GM12878 (cell line): ENCODE results near the gene DCDC1. TPM values are rescaled to one million over a fixed set of nuclear protein-coding genes. Genes with fewer than 3 reads are reported as not detected.

Source experiments
- ATAC-seq: fragments of 200-7000 bp; cut with Tn5 transposase; 3 replicates; pipeline ENCODE4 v1.9.1; 2020; ENCODE audit warnings: mild to moderate bottlenecking, moderate library complexity
- BruUV-seq: library from RNA; stranded (reverse); fragments of 400-500 nt; replicated peaks from 2 replicates; lab custom pipeline; 2021; lab: Mats Ljungman, UMichigan
- CTCF ChIA-PET: fragments of 300-600 bp; sonication (Branson Sonifier 250); formaldehyde crosslinking; extraction: SDS; loops from one replicate; lab custom pipeline; 2021; ENCODE audit warnings: inconsistent platforms; lab: Yijun Ruan, JAX
- POLR2A ChIA-PET: fragments of 350-600 bp; formaldehyde crosslinking; extraction: SDS; loops from one replicate; lab custom pipeline; 2021; ENCODE audit warnings: inconsistent platforms; lab: Charles Lee
- RAD21 ChIA-PET: fragments of 300-600 bp; sonication (Branson Sonifier 250); formaldehyde crosslinking; loops from one replicate; lab custom pipeline; 2023; ENCODE audit warnings: antibody characterized with exemption; ENCODE audit not compliant: unreplicated experiment; lab: Charles Lee
- SMC1A ChIA-PET: fragments of 300-600 bp; sonication (Branson Sonifier 250); formaldehyde crosslinking; loops from one replicate; lab custom pipeline; 2023; ENCODE audit not compliant: unreplicated experiment, uncharacterized antibody; lab: Charles Lee
- DNase-seq: peaks from one replicate; pipeline ENCODE4 v3.0.0-alpha.2; 2011; ENCODE audit warnings: low read depth, low spot score
- FAIRE-seq: peaks from 3 replicates; lab custom pipeline; 2011; peaks lifted over from hg19 to GRCh38; lab: Jason Lieb, UNC
- H2AFZ ChIP-seq: 2 replicates; pipeline ENCODE4 v1.6.0; 2011; ENCODE audit warnings: low read depth, low read length, control low read depth; ENCODE audit not compliant: control insufficient read depth
- H3K27ac ChIP-seq: 2 replicates; pipeline ENCODE4 v1.5.1; 2011; ENCODE audit warnings: control low read depth; ENCODE audit not compliant: control insufficient read depth, insufficient read depth
- H3K27me3 ChIP-seq, 2 experiments: replicated peaks in 1 of 2; 2 replicates each; pipeline versions ENCODE4 v1.6.0 to v1.6.1; 2011; ENCODE audit warnings: low read length in 1 of 2; ENCODE audit not compliant: control insufficient read depth in 2 of 2, insufficient read depth in 2 of 2
- H3K36me3 ChIP-seq, 2 experiments: 2 replicates each; pipeline ENCODE4 v1.5.1; 2011; ENCODE audit warnings: low read length in 1 of 2; ENCODE audit not compliant: control insufficient read depth in 2 of 2, insufficient read depth in 2 of 2
- H3K4me1 ChIP-seq: 2 replicates; pipeline ENCODE4 v1.6.1; 2011; ENCODE audit warnings: mild to moderate bottlenecking, low read length, moderate library complexity, mixed read lengths; ENCODE audit not compliant: control insufficient read depth, insufficient read depth
- H3K4me2 ChIP-seq: 2 replicates; pipeline ENCODE4 v1.6.0; 2011; ENCODE audit warnings: control low read depth; ENCODE audit not compliant: control insufficient read depth, insufficient read depth
- H3K4me3 ChIP-seq: fragments of 200-600 bp; sonication (generic); 2 replicates; pipeline ENCODE4 v1.5.1; 2016
- H3K79me2 ChIP-seq: 2 replicates; pipeline ENCODE4 v1.6.0; 2011; ENCODE audit warnings: low read length; ENCODE audit not compliant: control insufficient read depth, insufficient read depth
- H3K9ac ChIP-seq: 2 replicates; pipeline ENCODE4 v1.8.0; 2011; ENCODE audit warnings: low read length, control low read depth, mixed read lengths; ENCODE audit not compliant: control insufficient read depth, insufficient read depth
- H3K9me3 ChIP-seq: replicated peaks from 3 replicates; pipeline ENCODE4 v1.5.1; 2011; ENCODE audit warnings: mild to moderate bottlenecking, low read length; ENCODE audit not compliant: control insufficient read depth, insufficient read depth
- H4K20me1 ChIP-seq: 2 replicates; pipeline ENCODE4 v1.6.0; 2011; ENCODE audit not compliant: control insufficient read depth, insufficient read depth
- CBX5 ChIP-seq: sonication (generic); IDR thresholded peaks from 2 replicates; pipeline ENCODE4 v1.6.1; 2016; ENCODE audit warnings: low read depth, moderate library complexity, mild to moderate bottlenecking, inconsistent platforms
- CREB1 ChIP-seq: IDR thresholded peaks from 2 replicates; pipeline ENCODE4 v1.6.1; 2012; ENCODE audit warnings: low read depth, mild to moderate bottlenecking, inconsistent platforms
- CREM ChIP-seq: IDR thresholded peaks from 2 replicates; pipeline ENCODE4 v1.6.1; 2014; ENCODE audit warnings: antibody characterized with exemption, low read depth
- ETV6 ChIP-seq, 2 experiments: fragments of 450-650 bp in 1 of 2; IDR thresholded peaks in 1 of 2; conservative IDR thresholded peaks in 1 of 2; 2 replicates each; pipeline ENCODE4 v1.6.1; 2014; ENCODE audit warnings: antibody characterized with exemption in 1 of 2, borderline replicate concordance in 1 of 2, low read depth in 1 of 2, mild to moderate bottlenecking in 1 of 2, moderate library complexity in 1 of 2
- NFYB ChIP-seq: IDR thresholded peaks from 2 replicates; pipeline ENCODE4 v1.6.1; 2011; ENCODE audit warnings: low read depth, mild to moderate bottlenecking, low read length, improper control_type of control experiment, moderate library complexity; ENCODE audit not compliant: insufficient read depth
- NKRF ChIP-seq: fragments of 450-650 bp; conservative IDR thresholded peaks from 2 replicates; pipeline ENCODE4 v1.6.1; 2017; ENCODE audit warnings: mild to moderate bottlenecking, moderate library complexity
- NR2C2 ChIP-seq: IDR thresholded peaks from 2 replicates; pipeline ENCODE4 v1.6.1; 2011; ENCODE audit warnings: borderline replicate concordance, low read depth; ENCODE audit not compliant: control insufficient read depth, insufficient read length
- POLR2AphosphoS2 ChIP-seq: IDR thresholded peaks from 2 replicates; pipeline ENCODE4 v1.6.1; 2011; ENCODE audit warnings: low read depth, mild to moderate bottlenecking, low read length, improper control_type of control experiment, moderate library complexity
- REST ChIP-seq: IDR thresholded peaks from 2 replicates; pipeline ENCODE4 v1.6.1; 2012; ENCODE audit warnings: mild to moderate bottlenecking, low read depth, low read length
- STAT1 ChIP-seq: fragments of 450-650 bp; conservative IDR thresholded peaks from 2 replicates; pipeline ENCODE4 v1.6.1; 2014; ENCODE audit warnings: antibody characterized with exemption, mild to moderate bottlenecking
- in situ Hi-C: fragments of 300-500 bp; cut with MboI; formaldehyde crosslinking; loops from 9 replicates; pipeline ENCODE4 v1.14.3; 2018; ENCODE audit warnings: mixed read lengths
- intact Hi-C: fragments of 100-400 bp; cut with micrococcal nuclease; formaldehyde crosslinking; loops from one replicate; pipeline ENCODE4 v1.14.2; 2022; ENCODE audit not compliant: unreplicated experiment
- polyA plus RNA-seq, 11 experiments: library from polyadenylated mRNA; depleted of rRNA in 4 of 11; unstranded in 6 of 11; stranded (reverse) in 5 of 11; fragments of >200 nt; fragmentation: Nextera tagmentation in 4 of 11; fragmentation: Illumina TruSeq in 1 of 11; extraction: Ambion mirVana in 4 of 11; extraction: Trizol in 1 of 11; gene quantifications; 1 replicate in 1 of 11; 2 replicates in 10 of 11; pipeline versions ENCODE4 v1.2.1 to v1.2.3, GENCODE V29; 2011 to 2016; ENCODE audit warnings: inconsistent platforms in 2 of 11, missing spikeins in 2 of 11, low read depth in 1 of 11
- total RNA-seq, 4 experiments: library from RNA; depleted of rRNA in 3 of 4; stranded (reverse); fragments of >200 nt in 3 of 4; fragmentation: Illumina TruSeq in 1 of 4; extraction: Trizol in 1 of 4; gene quantifications; 2 replicates each; pipeline versions ENCODE4 v1.2.1 to v1.2.3, GENCODE V29; 2013 to 2021
- TF ChIP-seq, protein P1 (sequence below): IDR thresholded peaks from 2 replicates; pipeline ENCODE4 v1.6.1; 2011; ENCODE audit warnings: mild to moderate bottlenecking, low read depth, low read length, moderate library complexity; ENCODE audit not compliant: insufficient replicate concordance
- TF ChIP-seq, protein P2 (sequence below): IDR thresholded peaks from 2 replicates; pipeline ENCODE4 v1.6.1; 2011; ENCODE audit warnings: borderline replicate concordance, low read depth, mild to moderate bottlenecking, moderate library complexity, low read length; ENCODE audit not compliant: insufficient read depth, poor library complexity, severe bottlenecking

Gene DCDC1
- total and polyA plus RNA-seq, 10 of the 15 experiments (the other 5 are each of a cell fraction or from before 2014, with no cell fraction given), result not detected

- no peaks in the 10 kb centered on the region for H3K79me2 ChIP-seq
- intact Hi-C loops, result no loop called here
- H3K27ac ChIP-seq, result no peak overlapping the region
- no peaks in the 10 kb centered on the region for H3K4me1 ChIP-seq
- H3K27me3 ChIP-seq, result no peaks in the 10 kb centered on the region
- ATAC-seq (no peak), FAIRE-seq (no peak), DNase-seq (no peak)
- RAD21 ChIA-PET, result no interaction called here
- H3K36me3 ChIP-seq, result no peaks in the 10 kb centered on the region
- no TSS peak for BruUV-seq
- SMC1A ChIA-PET, result no interaction called here
- CTCF ChIA-PET, result no interaction called here
- no peaks in the 10 kb centered on the region for H3K9me3 ChIP-seq
- no peak overlapping the region for H3K9ac ChIP-seq
- H3K4me3 ChIP-seq, result no peak overlapping the region
- H3K4me2 ChIP-seq, result no peak overlapping the region
- in situ Hi-C loops, result no loop called here
- H4K20me1 ChIP-seq, result no peaks in the 10 kb centered on the region
- POLR2A ChIA-PET, result no interaction called here
- no peak overlapping the region for H2AFZ ChIP-seq
- TF ChIP-seq POLR2AphosphoS2, result no peak
- TF ChIP-seq ETV6 (conservative IDR thresholded peaks at IDR 0.05 in 1 of 2, IDR thresholded peaks at IDR 0.05 in 1 of 2; ENCODE audit: borderline replicate concordance in 1 of 2, low read depth in 1 of 2), result no peak
- no peak for TF ChIP-seq REST
- no peak for TF ChIP-seq NR2C2
- TF ChIP-seq, protein P1, sequence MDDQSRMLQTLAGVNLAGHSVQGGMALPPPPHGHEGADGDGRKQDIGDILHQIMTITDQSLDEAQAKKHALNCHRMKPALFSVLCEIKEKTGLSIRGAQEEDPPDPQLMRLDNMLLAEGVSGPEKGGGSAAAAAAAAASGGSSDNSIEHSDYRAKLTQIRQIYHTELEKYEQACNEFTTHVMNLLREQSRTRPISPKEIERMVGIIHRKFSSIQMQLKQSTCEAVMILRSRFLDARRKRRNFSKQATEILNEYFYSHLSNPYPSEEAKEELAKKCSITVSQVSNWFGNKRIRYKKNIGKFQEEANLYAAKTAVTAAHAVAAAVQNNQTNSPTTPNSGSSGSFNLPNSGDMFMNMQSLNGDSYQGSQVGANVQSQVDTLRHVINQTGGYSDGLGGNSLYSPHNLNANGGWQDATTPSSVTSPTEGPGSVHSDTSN, result no peak
- TF ChIP-seq, protein P2, sequence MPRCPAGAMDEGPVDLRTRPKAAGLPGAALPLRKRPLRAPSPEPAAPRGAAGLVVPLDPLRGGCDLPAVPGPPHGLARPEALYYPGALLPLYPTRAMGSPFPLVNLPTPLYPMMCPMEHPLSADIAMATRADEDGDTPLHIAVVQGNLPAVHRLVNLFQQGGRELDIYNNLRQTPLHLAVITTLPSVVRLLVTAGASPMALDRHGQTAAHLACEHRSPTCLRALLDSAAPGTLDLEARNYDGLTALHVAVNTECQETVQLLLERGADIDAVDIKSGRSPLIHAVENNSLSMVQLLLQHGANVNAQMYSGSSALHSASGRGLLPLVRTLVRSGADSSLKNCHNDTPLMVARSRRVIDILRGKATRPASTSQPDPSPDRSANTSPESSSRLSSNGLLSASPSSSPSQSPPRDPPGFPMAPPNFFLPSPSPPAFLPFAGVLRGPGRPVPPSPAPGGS, result no peak
- no peak for TF ChIP-seq CREM
- TF ChIP-seq NKRF, result no peak
- TF ChIP-seq CBX5, result no peak
- no peak for TF ChIP-seq STAT1
- TF ChIP-seq CREB1, result no peak
- TF ChIP-seq NFYB, result no peak
Observed at GRCh38 chr11:31325160-31325559, 44.4 kb downstream of the DCDC1 start.
